NCI-H460 (cell line): ENCODE measurements around the gene PFKFB3. TPM values are rescaled to one million over a fixed set of nuclear protein-coding genes. Genes with fewer than 3 reads are reported as not detected.

Experiments used
- DNase-seq: peaks from one replicate; pipeline ENCODE4 v3.0.0-alpha.2; 2016; ENCODE audit warnings: low read depth; ENCODE audit errors: extremely low read depth
- total RNA-seq: library from RNA; depleted of rRNA; stranded (reverse); fragments of >200 nt; shearing (Covaris generic); gene quantifications from 2 replicates; pipeline ENCODE4 v1.2.3, GENCODE V29; 2014

PFKFB3 gene
- total RNA-seq, 1 experiment from 2014 or later = 15.1 TPM

DNA sequence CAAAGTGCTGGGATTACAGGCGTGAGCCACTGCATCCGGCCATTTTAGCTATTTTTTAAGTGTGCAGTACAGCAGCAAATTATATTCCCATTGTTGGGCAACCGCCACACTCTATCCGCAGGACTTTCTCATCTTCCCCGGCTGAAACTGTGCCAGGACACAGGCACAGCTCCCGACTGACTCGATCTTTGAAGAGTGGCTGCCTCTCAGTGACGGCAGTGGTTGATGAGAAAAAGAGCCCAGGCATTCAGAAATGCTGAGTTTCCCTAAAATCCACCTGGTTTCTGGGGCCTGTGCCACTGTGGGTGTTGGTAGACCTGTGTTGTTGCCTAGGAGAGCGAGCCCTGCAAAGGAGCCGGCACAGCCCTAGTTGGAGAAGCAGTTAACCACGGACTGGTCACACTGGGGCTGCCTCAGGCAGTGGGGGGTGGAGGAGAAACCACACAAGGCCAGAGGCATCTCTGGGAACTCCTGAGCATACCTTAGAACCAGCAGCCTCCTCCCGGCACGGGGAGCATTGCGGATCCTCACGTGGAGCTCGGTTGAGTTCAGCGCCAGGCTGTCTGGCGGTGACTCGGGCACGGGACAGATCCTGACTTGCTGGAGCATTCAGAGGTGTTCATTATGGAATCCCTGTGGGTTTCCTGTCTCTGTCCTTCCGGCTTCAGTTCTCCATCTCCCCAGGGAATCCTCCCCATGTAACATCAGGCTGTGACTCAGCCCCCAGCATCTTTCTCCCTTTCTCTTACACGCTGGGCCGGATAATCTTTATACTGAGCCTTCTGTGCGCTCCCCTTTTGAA lies 16.2 kb downstream of the PFKFB3 start:
- DNase-seq = no peak

DNA sequence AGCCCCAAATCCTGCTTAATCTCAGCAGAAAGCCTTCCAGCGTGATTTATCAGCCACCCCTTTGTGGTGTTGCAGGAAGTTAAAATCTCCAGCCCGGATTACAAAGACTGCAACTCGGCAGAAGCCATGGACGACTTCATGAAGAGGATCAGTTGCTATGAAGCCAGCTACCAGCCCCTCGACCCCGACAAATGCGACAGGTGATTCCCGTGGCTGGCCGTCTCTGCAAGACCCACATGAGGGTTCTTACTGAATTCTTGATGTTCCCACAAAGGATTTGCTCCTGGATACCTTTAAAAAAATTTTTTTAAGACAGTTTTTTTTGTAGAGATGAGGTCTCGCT lies 16.7 kb downstream of the PFKFB3 start:
- no peak for DNase-seq

DNA sequence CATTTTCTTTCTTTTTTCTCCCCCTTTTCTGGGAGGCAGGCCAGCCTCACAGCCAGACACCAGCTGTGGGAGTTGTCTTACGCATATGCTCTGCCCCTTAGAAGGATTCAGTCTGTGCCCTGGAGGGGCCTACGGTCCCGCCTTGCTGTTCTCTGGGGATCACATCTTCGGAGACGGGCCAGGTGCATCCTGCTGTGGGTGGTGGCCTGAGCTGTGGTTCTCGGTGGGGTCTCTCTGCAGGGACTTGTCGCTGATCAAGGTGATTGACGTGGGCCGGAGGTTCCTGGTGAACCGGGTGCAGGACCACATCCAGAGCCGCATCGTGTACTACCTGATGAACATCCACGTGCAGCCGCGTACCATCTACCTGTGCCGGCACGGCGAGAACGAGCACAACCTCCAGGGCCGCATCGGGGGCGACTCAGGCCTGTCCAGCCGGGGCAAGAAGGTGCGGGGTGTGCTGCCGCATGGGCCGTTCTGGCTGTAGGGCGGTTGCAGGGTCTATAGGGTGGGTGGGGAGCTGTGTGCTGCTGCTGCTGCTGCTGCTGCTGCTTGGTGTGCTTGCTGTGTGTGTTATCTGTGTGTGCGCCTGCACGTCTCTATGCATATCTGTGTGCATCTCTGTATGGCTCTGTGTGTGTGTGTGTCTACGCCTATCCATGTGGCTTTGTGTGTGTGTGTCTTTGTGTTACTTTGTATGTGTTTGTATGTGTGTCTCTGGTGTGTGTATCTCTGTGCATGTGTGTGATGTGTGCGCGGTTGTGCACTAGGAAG lies 17.9 kb downstream of the PFKFB3 start:
- DNase-seq = no peak

DNA sequence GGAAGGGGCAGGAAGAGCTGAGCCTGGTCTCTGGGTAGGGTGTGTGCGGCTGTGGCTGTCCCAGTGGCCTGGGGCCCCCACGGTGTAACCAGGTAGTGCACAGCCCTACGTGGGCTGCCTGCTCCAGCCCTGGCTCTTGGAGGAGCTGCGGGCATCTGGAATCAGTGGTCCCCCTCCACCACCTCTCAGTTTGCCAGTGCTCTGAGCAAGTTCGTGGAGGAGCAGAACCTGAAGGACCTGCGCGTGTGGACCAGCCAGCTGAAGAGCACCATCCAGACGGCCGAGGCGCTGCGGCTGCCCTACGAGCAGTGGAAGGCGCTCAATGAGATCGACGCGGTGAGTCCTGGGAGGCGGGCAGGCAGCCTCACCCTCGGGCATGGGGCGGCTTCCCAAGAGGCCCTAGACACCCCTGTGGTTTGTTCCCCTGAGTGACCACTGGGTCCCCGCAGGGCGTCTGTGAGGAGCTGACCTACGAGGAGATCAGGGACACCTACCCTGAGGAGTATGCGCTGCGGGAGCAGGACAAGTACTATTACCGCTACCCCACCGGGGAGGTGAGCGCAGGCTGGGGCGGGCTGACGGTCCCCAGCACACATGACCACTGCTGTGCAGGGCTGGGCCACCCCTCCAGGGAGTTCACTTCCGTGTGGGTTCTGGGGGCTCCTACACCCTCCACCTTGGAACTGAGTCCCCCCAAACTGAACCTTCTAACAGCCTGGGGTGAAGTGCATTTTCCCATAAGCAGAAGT lies 18.6 kb downstream of the PFKFB3 start:
- DNase-seq = no peak

DNA sequence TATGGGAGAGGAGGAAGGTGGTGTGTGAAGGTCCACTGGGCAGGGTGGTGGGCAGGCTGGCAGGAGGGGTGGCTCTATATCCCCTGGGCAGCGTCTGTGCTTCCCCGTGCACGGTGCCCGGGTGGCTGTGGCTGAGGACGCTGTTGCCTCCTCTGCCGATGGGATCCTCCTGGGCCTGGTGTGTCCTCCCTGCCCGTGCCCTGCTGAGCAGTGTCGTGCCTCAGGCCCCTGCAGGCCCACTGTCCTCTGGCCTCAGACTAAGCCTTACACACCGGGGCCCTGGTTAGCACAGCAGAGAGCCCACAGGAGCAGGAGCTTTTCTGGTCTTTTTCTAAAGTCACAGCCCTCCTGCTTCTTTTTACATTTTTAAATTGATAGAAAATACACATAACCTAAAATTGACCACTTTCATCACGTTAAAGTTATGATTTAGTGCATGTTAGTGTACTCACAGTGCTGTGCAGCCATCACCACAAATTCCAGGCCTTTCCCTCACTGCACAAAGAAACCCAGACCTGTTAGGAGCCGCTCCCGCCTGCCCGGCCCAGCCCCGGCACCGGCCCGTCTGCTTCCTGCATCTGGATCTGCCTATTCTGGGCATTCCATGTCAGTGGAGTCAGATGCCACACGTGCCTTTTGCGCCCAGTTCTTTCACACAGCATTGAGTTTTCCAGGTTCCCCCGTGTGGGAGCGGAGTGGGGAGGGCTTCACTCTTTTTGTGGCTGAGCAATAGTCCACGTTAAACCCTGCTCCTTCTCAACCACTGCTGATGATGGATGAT lies 19.4 kb downstream of the PFKFB3 start:
- DNase-seq = no peak

DNA sequence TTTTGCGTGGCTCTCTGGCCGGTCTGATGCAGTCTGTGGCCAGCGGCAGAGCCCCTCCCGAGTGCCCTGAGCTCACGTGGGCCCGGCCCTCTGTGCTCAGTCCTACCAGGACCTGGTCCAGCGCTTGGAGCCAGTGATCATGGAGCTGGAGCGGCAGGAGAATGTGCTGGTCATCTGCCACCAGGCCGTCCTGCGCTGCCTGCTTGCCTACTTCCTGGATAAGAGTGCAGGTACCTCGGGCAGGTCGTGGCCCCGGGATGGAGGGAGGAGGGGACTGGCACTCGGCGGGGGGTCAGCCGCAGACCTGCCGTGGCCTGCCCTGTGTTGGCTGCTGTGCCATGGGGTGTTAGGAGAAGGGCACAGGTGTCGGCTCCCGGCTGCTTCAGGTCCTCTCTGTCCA lies 20.0 kb downstream of the PFKFB3 start:
- no peak for DNase-seq

DNA sequence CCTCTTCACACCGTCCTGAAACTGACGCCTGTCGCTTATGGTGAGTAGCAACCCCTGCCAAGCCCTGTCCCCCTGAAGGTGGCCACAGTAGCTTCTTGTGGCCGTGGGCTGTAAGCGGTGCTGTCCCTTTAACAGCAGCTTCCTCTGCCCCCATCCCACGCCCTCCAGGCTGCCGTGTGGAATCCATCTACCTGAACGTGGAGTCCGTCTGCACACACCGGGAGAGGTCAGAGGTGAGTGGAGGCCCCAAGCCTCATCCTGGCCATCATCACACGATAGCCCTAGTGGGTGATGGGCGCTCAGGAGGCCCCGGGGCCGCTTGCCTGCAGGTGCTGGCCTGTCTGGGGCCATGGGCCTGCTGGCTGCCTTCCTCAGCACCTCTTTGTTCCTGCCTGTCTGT lies 21.2 kb downstream of the PFKFB3 start:
- DNase-seq = no peak

DNA sequence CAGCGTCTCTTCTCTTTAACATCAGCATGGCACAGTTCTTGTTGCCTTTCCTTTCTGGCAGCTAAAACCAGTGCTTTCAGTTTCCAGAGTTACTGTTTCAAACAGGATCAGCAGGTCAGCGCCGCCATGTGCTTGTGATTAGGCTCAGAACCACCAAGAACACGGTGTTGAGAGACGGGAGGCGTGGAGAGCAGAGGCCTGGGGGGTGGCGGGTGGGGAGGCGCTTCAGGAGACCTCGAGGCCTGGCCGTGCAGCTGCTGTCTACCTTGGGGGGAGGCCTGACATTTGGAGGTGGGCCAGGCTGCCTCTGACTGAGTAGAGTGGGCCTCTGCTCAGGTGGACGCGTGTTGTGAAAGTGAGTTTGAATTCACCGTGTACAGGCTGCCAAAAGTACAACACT lies 22.0 kb downstream of the PFKFB3 start:
- no peak for DNase-seq

DNA sequence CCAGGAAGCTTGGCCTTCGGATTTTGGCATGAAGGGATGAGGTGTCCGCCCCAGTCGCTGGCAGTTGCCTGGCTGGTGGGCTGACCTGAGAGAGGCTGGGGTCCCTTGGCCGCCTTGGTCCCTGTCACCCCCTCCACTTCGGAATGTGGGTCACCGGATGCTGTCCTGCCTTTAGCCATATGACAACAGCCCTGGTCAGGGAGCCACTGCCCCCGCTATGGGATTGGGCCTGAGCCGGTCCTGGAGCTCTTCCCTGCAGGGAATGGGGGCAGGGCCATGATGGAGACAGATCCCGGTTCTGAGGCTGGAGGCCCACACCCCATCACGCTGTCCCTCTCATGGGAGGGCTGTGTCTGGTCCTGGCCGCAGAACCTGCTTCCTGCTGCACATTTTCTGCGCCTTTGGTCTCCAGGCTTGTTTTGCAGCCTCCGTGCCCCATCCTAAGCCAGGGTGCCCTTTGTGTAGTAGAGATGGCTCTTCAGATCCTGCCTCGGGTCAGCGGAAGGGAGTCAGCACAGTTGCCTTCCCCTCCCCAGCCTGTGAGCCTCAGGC lies 22.6 kb downstream of the PFKFB3 start:
- no peak for DNase-seq

DNA sequence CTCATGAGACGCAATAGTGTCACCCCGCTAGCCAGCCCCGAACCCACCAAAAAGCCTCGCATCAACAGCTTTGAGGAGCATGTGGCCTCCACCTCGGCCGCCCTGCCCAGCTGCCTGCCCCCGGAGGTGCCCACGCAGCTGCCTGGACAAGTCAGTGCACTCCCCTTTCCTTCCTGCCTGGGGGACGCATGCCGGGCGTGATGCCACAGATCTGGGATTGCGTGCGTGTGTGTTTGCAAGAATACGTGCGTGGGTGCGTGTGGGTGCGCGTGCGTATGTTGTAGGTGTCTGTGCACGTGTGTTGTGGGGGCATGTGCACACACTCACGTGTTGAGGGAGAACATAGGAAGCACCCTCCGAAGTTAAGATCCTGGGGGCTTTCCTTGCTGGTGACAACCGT lies 23.5 kb downstream of the PFKFB3 start:
- no peak for DNase-seq

DNA sequence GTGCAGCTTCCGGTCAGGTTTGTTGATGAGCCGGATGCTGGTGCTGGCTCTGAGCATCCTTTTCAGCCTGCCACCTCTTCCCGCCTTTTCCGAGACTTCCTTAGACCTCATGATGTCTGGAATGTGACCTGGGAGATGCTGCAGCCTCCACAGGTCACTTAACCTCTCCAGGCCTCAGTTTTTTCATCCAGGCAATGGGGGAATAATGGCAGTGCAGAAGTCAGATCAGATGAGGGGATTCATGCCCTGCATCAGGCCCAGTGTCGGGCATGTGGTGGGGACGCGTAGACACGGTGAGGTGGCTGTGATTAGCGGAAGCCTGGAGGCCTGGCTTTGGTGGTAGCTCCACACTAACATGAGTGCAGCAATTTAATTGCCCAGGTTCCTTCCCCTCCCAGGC lies 24.6 kb downstream of the PFKFB3 start:
- no peak for DNase-seq

DNA sequence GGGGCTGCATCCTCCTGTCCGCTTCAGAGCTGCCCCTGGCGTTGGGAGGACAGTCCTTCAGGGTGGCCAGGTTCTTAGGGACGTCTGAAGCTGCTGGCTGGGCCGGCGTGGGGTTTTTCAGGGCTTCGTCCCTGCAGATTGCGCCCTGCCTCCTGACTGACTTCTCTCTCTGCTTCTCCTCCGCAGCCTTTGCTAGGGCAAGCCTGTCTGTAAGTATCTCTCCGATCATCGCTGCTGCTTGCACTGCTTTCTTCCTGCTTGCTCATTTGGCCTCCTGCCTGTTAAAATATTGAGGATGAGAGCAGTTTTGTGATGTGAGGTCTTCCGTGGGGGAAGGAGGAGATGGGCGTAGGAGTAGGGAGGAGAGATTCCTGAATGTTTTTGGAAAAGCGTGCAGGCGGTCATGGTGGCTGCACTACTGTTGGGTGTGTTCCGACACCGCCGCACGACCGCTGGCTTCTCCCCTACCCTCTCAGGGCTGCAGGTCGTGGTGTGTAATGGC lies 25.3 kb downstream of the PFKFB3 start:
- no peak for DNase-seq

DNA sequence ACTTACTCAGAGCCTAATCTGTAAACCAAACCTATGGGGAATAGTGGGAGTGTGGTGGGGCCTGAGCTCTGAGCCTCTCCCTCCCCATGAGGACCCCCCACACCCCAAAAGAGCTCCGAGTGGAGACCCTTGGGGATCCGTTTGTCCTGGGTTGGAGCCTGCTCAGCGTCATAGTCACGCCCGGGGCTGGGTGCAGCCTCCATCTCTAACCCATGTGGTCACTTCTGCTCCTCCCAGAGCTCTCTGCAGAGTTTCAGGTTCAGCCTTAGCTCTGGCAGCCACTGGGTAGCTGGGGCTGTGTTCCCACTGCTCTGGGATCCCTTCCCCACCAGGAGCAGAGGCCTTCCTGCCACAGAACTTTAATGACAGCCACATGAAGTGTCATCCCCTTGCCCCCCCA lies 25.9 kb downstream of the PFKFB3 start:
- DNase-seq = no peak

DNA sequence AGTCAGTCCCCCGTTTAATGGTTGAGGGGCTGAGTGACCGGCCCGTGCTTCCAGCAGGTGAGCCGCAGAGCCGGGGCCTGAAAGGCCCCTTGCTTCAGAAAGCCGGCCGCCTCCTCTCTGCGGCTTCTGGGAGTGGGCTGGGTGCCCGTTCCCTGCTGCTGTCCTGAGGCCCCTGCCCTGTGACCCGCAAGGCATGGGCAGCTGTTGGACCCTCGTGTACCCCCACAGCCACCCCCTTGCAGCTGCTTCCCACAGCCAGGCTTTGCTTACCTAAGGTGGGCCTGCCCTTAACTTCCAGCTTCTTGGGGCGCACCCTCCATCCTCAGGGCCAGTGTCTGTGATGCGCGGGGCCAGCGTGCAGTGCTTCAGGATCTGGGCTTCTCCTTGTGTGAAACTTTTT lies 26.6 kb downstream of the PFKFB3 start:
- no peak for DNase-seq

DNA sequence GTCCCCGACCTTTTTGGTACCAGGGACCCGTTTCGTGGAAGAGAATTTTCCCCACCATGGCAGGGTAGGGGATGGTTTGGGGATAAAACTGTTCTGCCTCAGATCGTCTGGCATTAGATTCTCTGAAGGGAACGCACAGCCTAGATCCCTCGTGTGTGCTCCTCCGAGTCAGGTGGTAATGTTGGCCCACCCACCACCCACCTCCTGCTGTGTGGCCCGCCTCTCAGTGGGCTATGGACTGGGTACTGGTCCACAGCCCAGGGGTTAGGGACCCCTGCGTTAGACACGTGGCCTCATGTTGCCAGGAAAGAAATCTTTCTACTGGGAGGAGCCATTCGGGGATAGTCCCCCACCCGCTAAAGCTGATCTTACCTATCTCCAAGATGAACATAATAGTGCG lies 27.0 kb downstream of the PFKFB3 start:
- no peak for DNase-seq

DNA sequence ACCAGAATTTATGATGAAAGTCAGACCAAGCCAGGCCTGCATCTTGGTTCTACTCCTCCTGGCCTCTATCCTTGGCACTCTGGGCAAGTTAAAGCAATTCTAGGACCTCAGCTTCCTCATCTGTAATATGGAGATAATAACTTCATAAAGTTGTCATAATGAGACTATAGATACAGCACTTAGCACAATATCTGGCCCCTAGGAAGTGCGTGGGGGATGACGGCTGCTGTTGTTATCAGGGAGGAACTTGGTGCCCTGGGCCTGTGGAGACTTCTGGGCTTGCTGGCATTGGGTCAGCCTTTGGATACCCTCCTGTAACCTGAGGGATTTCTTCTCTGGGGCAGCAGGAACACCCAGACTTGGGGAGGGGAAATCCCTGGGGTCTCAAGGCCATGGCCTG lies 27.6 kb downstream of the PFKFB3 start:
- no peak for DNase-seq

DNA sequence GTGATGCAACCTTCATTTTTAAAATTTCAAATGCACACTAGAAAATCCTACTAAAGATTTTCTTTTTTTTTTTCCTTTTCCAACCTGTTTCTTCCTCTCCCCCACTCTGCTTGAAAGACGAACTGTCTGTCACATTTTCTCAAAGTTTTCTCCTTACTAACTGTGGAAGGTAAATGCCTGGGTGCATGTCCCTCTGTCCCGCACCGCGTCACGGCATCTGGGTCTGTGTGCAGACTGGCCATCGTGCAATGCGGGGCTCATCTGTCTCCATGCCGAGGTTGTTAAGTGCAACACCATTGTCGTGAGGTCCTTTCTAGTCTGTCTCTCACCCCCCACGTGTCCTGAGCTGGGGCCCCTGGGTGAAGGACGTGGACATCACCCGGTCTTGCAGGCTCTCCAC lies 28.4 kb downstream of the PFKFB3 start:
- DNase-seq = no peak

DNA sequence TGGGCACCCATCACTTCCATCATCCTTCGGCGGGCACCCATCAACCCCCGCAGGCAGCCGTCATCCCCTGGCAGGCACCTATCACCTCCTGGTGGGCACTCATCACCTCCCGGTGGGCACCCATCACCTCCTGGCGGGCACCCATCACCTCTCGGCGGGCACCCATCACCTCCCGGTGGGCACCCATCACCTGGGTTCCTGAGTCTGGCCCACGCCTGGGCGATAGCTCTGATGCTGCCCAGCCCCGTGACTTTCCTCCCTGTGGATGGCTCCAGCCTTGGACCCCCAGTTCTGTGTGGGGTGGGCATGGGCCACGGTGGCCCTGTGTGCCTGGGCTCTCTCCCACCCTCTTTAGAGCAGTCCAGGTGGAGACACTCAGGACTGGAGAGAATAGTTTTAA lies 29.0 kb downstream of the PFKFB3 start:
- no peak for DNase-seq

DNA sequence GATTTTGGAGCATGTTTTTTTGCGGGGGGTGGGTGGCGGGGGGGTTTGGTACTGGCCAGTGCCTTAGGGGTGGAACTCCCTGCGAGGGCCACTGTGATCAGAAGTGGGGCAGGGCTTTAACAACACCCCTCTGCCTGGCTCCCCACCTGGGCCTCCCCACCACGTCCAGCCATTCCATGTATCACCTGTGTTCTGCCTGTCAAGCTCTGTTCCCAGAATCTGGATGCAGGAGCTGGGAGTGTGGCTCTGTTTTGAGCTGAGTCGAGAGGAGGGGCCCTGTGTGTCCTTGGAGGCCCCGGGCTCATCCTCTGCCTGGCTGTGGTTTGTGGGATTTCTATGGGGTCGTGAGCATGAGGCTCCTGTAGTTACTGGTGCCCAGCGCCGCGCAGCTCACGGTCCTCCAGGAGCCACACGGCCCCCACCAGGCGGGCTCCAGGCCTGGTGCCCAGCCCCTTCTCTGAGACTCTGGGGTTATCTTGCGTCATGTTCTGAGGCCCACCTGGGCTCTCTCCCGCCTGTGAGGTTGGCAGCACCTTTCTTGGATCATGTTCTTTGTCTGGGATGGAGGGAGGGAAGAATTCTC lies 29.6 kb downstream of the PFKFB3 start:
- no peak for DNase-seq
